ENCODE data around the gene CRTC3.

GRCh38 chr15:90683876-90684275 is 154.2 kb downstream of the CRTC3 start:
- TF ChIP-seq CTCF (conservative IDR thresholded peaks at IDR 0.05 in 1 of 2, IDR thresholded peaks at IDR 0.05 in 1 of 2; ENCODE audit: low read depth in 1 of 2, low read length in 2 of 2) (no peak), EZH2 (IDR thresholded peaks at IDR 0.05; ENCODE audit: low read length, missing control alignments) (no peak)

All from fibroblast of lung (primary cell).